SK-N-SH (cell line): Measurements from ENCODE around the gene NTN1. TPM values are rescaled to one million over a fixed set of nuclear protein-coding genes. Genes with fewer than 3 reads are reported as not detected.

Source experiments
- CTCF ChIA-PET: fragments of 300-600, 350-600 bp; formaldehyde crosslinking; extraction: SDS; loops from one replicate; lab custom pipeline; 2021; lab: Yijun Ruan, JAX
- POLR2A ChIA-PET: fragments of 350-600 bp; sonication (Branson Sonifier 250); formaldehyde crosslinking; extraction: SDS; loops from one replicate; lab custom pipeline; 2020; ENCODE audit warnings: antibody characterized with exemption, inconsistent platforms; lab: Yijun Ruan, JAX
- DNase-seq: peaks from one replicate; pipeline ENCODE4 v3.0.0; 2012
- H2AFZ ChIP-seq: fragments of 200-600 bp; sonication (generic); 2 replicates; pipeline ENCODE4 v1.8.1; 2016; ENCODE audit warnings: antibody characterized with exemption, mild to moderate bottlenecking, low read depth
- H3F3A ChIP-seq: fragments of 200-600 bp; sonication (generic); replicated peaks from 2 replicates; pipeline ENCODE3; 2016; ENCODE audit warnings: antibody characterized with exemption, mild to moderate bottlenecking; ENCODE audit not compliant: insufficient read depth
- H3K27ac ChIP-seq, 2 experiments: fragments of 200-500 bp in 1 of 2; fragments of 200-600 bp in 1 of 2; sonication (Bioruptor generic) in 1 of 2; sonication (generic), shearing (Covaris generic) in 1 of 2; 2 replicates each; pipeline versions ENCODE4 v1.5.1 to v1.6.1; 2014 to 2016; ENCODE audit warnings: low read depth in 2 of 2, inconsistent platforms in 1 of 2, low read length in 1 of 2, mild to moderate bottlenecking in 1 of 2, mixed read lengths in 1 of 2
- H3K27me3 ChIP-seq: fragments of 200-600 bp; sonication (generic), shearing (Covaris generic); 2 replicates; pipeline ENCODE4 v1.6.1; 2016; ENCODE audit warnings: mixed run types; ENCODE audit not compliant: insufficient read depth
- H3K36me3 ChIP-seq, 2 experiments: fragments of 200-500 bp in 1 of 2; fragments of 200-600 bp in 1 of 2; sonication (Bioruptor generic) in 1 of 2; sonication (generic) in 1 of 2; replicated peaks in 1 of 2; 2 replicates each; pipeline versions ENCODE3 to v1.5.1; 2014 to 2016; ENCODE audit warnings: low read length in 1 of 2, mild to moderate bottlenecking in 1 of 2; ENCODE audit not compliant: insufficient read depth in 2 of 2, control insufficient read depth in 1 of 2
- H3K4me1 ChIP-seq, 2 experiments: fragments of 200-500 bp in 1 of 2; fragments of 200-600 bp in 1 of 2; sonication (Bioruptor generic) in 1 of 2; sonication (generic), shearing (Covaris generic) in 1 of 2; 2 replicates each; pipeline versions ENCODE4 v1.5.1 to v1.6.1; 2014 to 2016; ENCODE audit warnings: low read depth in 1 of 2, low read length in 1 of 2, mixed run types in 1 of 2; ENCODE audit not compliant: insufficient read depth in 2 of 2, control insufficient read depth in 1 of 2
- H3K4me2 ChIP-seq: fragments of 200-600 bp; sonication (generic), shearing (Covaris generic); 2 replicates; pipeline ENCODE4 v1.6.1; 2017; ENCODE audit warnings: mixed run types
- H3K4me3 ChIP-seq, 2 experiments: fragments of 200-500 bp in 1 of 2; fragments of 200-600 bp in 1 of 2; sonication (Bioruptor generic) in 1 of 2; sonication (generic), shearing (Covaris generic) in 1 of 2; 2 replicates each; pipeline versions ENCODE4 v1.5.1 to v1.8.1; 2014 to 2016; ENCODE audit warnings: low read depth in 2 of 2, inconsistent platforms in 1 of 2, low read length in 1 of 2, mild to moderate bottlenecking in 1 of 2, mixed read lengths in 1 of 2, moderate library complexity in 1 of 2
- H3K79me2 ChIP-seq: fragments of 200-600 bp; sonication (generic); 2 replicates; pipeline ENCODE4 v1.8.1; 2017; ENCODE audit warnings: mild to moderate bottlenecking; ENCODE audit not compliant: insufficient read depth
- H3K9ac ChIP-seq: fragments of 200-600 bp; sonication (generic); 2 replicates; pipeline ENCODE4 v1.6.1; 2017; ENCODE audit warnings: mixed run types
- H3K9me2 ChIP-seq: fragments of 200-600 bp; sonication (generic); 2 replicates; pipeline ENCODE4 v1.6.1; 2017; ENCODE audit warnings: mixed run types
- H3K9me3 ChIP-seq: fragments of 200-600 bp; sonication (generic); 2 replicates; pipeline ENCODE4 v1.6.1; 2017; ENCODE audit warnings: mixed run types, mild to moderate bottlenecking, moderate library complexity
- H4K20me1 ChIP-seq: fragments of 200-600 bp; sonication (generic); 2 replicates; pipeline ENCODE4 v1.6.1; 2017; ENCODE audit warnings: mild to moderate bottlenecking, mixed run types; ENCODE audit not compliant: insufficient read depth
- CTCF ChIP-seq: fragments of 200-600 bp; sonication (generic); IDR thresholded peaks from 2 replicates; pipeline ENCODE4 v1.6.1; 2017; ENCODE audit warnings: antibody characterized with exemption, mild to moderate bottlenecking, moderate library complexity
- EP300 ChIP-seq, 2 experiments: IDR thresholded peaks; 2 replicates each; pipeline versions ENCODE4 v1.4.0 to v1.6.1; 2012; ENCODE audit warnings: borderline replicate concordance in 1 of 2, low read depth in 1 of 2, low read length in 1 of 2
- FOSL2 ChIP-seq: IDR thresholded peaks from 2 replicates; pipeline ENCODE4 v1.4.0; 2012; ENCODE audit warnings: low read depth, mild to moderate bottlenecking, moderate library complexity, borderline replicate concordance
- FOXJ3 ChIP-seq: sonication (generic); formaldehyde crosslinking; IDR thresholded peaks from 2 replicates; pipeline ENCODE4 v1.5.1; 2020; ENCODE audit warnings: mild to moderate bottlenecking, missing genetic modification reagents
- IRF3 ChIP-seq: fragments of 150-350 bp; IDR thresholded peaks from 2 replicates; pipeline ENCODE4 v1.6.1; 2016; ENCODE audit warnings: mild to moderate bottlenecking, low read depth, low read length
- JUND ChIP-seq: IDR thresholded peaks from 2 replicates; pipeline ENCODE4 v1.4.0; 2012
- MAX ChIP-seq: IDR thresholded peaks from 2 replicates; pipeline ENCODE4 v1.4.0; 2012; ENCODE audit warnings: low read depth
- NFIC ChIP-seq: IDR thresholded peaks from 2 replicates; pipeline ENCODE4 v1.4.0; 2012; ENCODE audit warnings: borderline replicate concordance
- NRF1 ChIP-seq: IDR thresholded peaks from 2 replicates; pipeline ENCODE4 v1.6.1; 2012; ENCODE audit warnings: low read depth, mild to moderate bottlenecking, low read length
- RAD21 ChIP-seq: IDR thresholded peaks from 2 replicates; pipeline ENCODE4 v1.6.1; 2012; ENCODE audit warnings: mild to moderate bottlenecking, low read length
- SIN3A ChIP-seq: IDR thresholded peaks from 2 replicates; pipeline ENCODE4 v1.6.1; 2012; ENCODE audit warnings: low read depth, mild to moderate bottlenecking, low read length, moderate library complexity, borderline replicate concordance
- TAF1 ChIP-seq: IDR thresholded peaks from 2 replicates; pipeline ENCODE4 v1.6.1; 2012; ENCODE audit warnings: low read depth, mild to moderate bottlenecking, low read length, moderate library complexity, borderline replicate concordance
- TCF12 ChIP-seq: IDR thresholded peaks from 2 replicates; pipeline ENCODE4 v1.4.0; 2012
- TEAD4 ChIP-seq: IDR thresholded peaks from 2 replicates; pipeline ENCODE4 v1.4.0; 2012; ENCODE audit warnings: mild to moderate bottlenecking, borderline replicate concordance; ENCODE audit not compliant: insufficient read depth
- USF1 ChIP-seq: IDR thresholded peaks from 2 replicates; pipeline ENCODE4 v1.4.0; 2012; ENCODE audit warnings: low read depth, borderline replicate concordance
- USF2 ChIP-seq: fragments of 150-350 bp; IDR thresholded peaks from 2 replicates; pipeline ENCODE4 v1.6.1; 2017; ENCODE audit warnings: antibody characterized with exemption, low read length, low read depth, borderline replicate concordance
- YY1 ChIP-seq: IDR thresholded peaks from 2 replicates; pipeline ENCODE4 v1.4.0; 2012; ENCODE audit warnings: low read depth, mild to moderate bottlenecking
- ZBTB33 ChIP-seq: IDR thresholded peaks from 2 replicates; pipeline ENCODE4 v1.4.0; 2012; ENCODE audit warnings: low read depth, borderline replicate concordance
- WGBS: methylation state at CpG from one replicate; pipeline ENCODE4 v1.1.6; 2017; ENCODE audit warnings: low lambda C conversion rate; 5-methylcytosine and 5-hydroxymethylcytosine counted together
- polyA plus RNA-seq, 3 experiments: library from polyadenylated mRNA; depleted of rRNA; stranded (reverse); fragments of >200 nt; gene quantifications; 2 replicates each; pipeline ENCODE4 v1.2.3, GENCODE V29; 2012

The NTN1 gene
- polyA plus RNA-seq, 1 of the 3 experiments (the other 2 are of a cell fraction): 0.05 TPM

GRCh38 chr17:9241774-9242496 lies 220.6 kb downstream of the NTN1 start:
- Histone ChIP-seq H3K4me2 (no peak overlapping the region), H3K36me3 (no peaks in the 10 kb centered on the region), H3K4me3 (no peak overlapping the region), H3K79me2 (no peaks in the 10 kb centered on the region), H3K4me1 (peaks cover 0 to 25% of the 10 kb centered on the region in 2 experiments; a peak in 2 of 4 replicates), H4K20me1 (no peaks in the 10 kb centered on the region), H3K9me2 (no peaks in the 10 kb centered on the region), H2AFZ (no peak overlapping the region)
- POLR2A ChIA-PET: no interaction called here
- no peak for TF ChIP-seq TEAD4
- TF ChIP-seq SIN3A: no peak
- no peak for TF ChIP-seq YY1
- TF ChIP-seq ZBTB33: no peak
- TF ChIP-seq CTCF: no peak
- no peak for TF ChIP-seq USF2
- no peak for TF ChIP-seq USF1
- TF ChIP-seq RAD21: no peak
- no peak for TF ChIP-seq FOXJ3 (CRISPR knock-in tag)
- TF ChIP-seq TAF1: no peak
- no peak for TF ChIP-seq NFIC
- no peak for TF ChIP-seq IRF3
- TF ChIP-seq TCF12: no peak
- no peak for TF ChIP-seq FOSL2
- TF ChIP-seq NRF1: no peak
- TF ChIP-seq MAX: no peak
- TF ChIP-seq JUND: no peak
- TF ChIP-seq EP300 (IDR thresholded peaks at IDR 0.05; ENCODE audit: borderline replicate concordance in 1 of 2, low read depth in 1 of 2, low read length in 1 of 2): no peak
- TF ChIP-seq, all 33 proteins: peak for 0
- no peak overlapping the region; a peak in 1 of 4 replicates for H3K27ac ChIP-seq
- H3K9ac ChIP-seq: no peak overlapping the region
- CTCF ChIA-PET: interaction anchor here (1.0 kb wide), 1 partner anchor 17 kb away, joined by 3 read pairs; no protein-coding TSS in a partner anchor
- H3F3A ChIP-seq: no peaks in the 10 kb centered on the region
- DNase-seq: no peak
- WGBS: 79% methylated on average over 10 of the region's 16 CpGs
- no peaks in the 10 kb centered on the region for H3K9me3 ChIP-seq
- H3K27me3 ChIP-seq: no peaks in the 10 kb centered on the region
